ENCODE data around the gene CERS6. TPM values are rescaled to one million over a fixed set of nuclear protein-coding genes. Genes with fewer than 3 reads are reported as not detected.

CERS6 gene
- polyA plus RNA-seq, 4 donors: 6.8 to 55.4 (median 21.9) TPM

DNA sequence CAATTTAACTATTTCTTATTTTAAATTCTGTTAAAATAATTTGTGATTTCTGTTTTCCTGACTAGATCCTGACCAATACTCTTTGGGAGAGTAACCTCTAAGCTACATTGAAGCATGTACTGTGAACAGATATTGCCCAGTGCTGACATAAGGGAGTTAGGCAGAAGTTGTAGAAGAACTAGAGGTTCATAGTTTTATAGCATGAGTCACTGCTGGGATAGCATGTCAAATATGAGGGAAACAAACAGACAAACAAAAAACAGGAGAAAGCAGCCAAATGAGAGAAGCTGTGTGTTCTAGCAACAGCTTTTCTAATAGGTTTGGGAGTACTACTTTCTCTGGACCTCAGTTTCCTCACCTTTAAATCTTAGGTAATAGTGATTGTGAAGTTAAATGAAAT is 72.4 kb downstream of the CERS6 start:
- Histone ChIP-seq H3K4me1 (ENCODE audit: control insufficient read depth in 3 of 3, insufficient read depth in 2 of 3, low read depth in 1 of 3, low read length in 2 of 3) (peaks cover 2 to 11% (median 5%) of the 10 kb centered on the region in 3 donors), H3K9me3 (ENCODE audit: control insufficient read depth in 2 of 2, insufficient read depth in 1 of 2, low read depth in 1 of 2, low read length in 1 of 2) (peaks cover 0 to 2% of the 10 kb centered on the region in 2 donors), H3K36me3 (ENCODE audit: control insufficient read depth in 3 of 3, insufficient read depth in 2 of 3, low read depth in 1 of 3, low read length in 3 of 3) (peaks cover 0 to 3% (median 0%) of the 10 kb centered on the region in 3 donors), H3K27me3 (ENCODE audit: control insufficient read depth in 3 of 3, insufficient read depth in 3 of 3, low read length in 3 of 3) (no peaks in the 10 kb centered on the region), H3K4me3 (ENCODE audit: low read depth in 1 of 3, low read length in 3 of 3) (no peak overlapping the region), H3K27ac (ENCODE audit: low read depth in 1 of 3, low read length in 2 of 3) (no peak overlapping the region)
- no peak for FAIRE-seq
- no peak for DNase-seq

GRCh38 chr2:168529054-168529833 is 73.2 kb downstream of the CERS6 start:
- Histone ChIP-seq H3K27ac (ENCODE audit: low read depth in 1 of 3, low read length in 2 of 3) (no peak overlapping the region), H3K9me3 (ENCODE audit: control insufficient read depth in 2 of 2, insufficient read depth in 1 of 2, low read depth in 1 of 2, low read length in 1 of 2) (peaks cover 0 to 2% of the 10 kb centered on the region in 2 donors), H3K4me1 (ENCODE audit: control insufficient read depth in 3 of 3, insufficient read depth in 2 of 3, low read depth in 1 of 3, low read length in 2 of 3) (peaks cover 0 to 11% (median 5%) of the 10 kb centered on the region in 3 donors), H3K4me3 (ENCODE audit: low read depth in 1 of 3, low read length in 3 of 3) (no peak overlapping the region), H3K36me3 (ENCODE audit: control insufficient read depth in 3 of 3, insufficient read depth in 2 of 3, low read depth in 1 of 3, low read length in 3 of 3) (peaks cover 0 to 3% (median 0%) of the 10 kb centered on the region in 3 donors), H3K27me3 (ENCODE audit: control insufficient read depth in 3 of 3, insufficient read depth in 3 of 3, low read length in 3 of 3) (no peaks in the 10 kb centered on the region)
- no peak for FAIRE-seq
- no peak for DNase-seq
- WGBS, 3 donors: 77 to 88% (median 80%) methylated on average over 2 of the region's 2 CpGs

DNA sequence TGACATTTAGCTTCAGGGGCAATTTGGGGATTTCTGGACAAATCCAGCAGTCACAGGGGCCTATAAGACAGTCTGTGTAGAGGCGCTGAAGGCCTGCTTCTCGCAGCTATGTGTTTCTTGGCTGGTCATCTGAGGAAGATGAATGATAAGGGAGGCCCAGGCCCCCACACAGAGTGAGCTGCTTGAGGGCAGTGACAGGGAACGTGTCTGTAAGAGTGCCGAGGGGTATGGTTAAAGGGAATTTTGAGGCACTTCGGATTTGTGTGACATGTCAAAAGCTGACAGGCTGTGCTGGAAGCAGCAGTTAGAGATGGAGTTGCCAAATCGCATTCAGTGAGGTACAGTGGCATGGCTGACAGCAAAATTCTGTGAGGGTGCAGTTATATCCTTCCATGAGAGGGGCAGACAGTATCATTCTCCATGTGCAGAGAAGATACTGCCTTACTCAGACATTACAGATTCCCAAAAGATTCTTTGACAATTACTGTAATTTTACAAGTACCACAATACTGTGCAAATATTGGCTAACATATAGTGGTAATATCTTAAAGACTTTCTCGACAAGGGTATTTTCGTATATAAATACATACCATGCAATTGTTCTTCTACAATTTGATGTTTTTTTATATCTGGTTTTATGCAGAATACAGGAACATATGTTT is 74.0 kb downstream of the CERS6 start:
- FAIRE-seq: no peak
- WGBS, 3 donors: 51 to 76% (median 62%) methylated on average over 8 of the region's 8 CpGs

GRCh38 chr2:168530982-168531622 is 75.0 kb downstream of the CERS6 start:
- Histone ChIP-seq H3K9me3 (ENCODE audit: control insufficient read depth in 2 of 2, insufficient read depth in 1 of 2, low read depth in 1 of 2, low read length in 1 of 2) (peaks cover 0 to 13% of the 10 kb centered on the region in 2 donors), H3K36me3 (ENCODE audit: control insufficient read depth in 3 of 3, insufficient read depth in 2 of 3, low read depth in 1 of 3, low read length in 3 of 3) (peaks cover 0 to 15% (median 0%) of the 10 kb centered on the region in 3 donors), H3K4me1 (ENCODE audit: control insufficient read depth in 3 of 3, insufficient read depth in 2 of 3, low read depth in 1 of 3, low read length in 2 of 3) (peaks cover 0 to 6% (median 0%) of the 10 kb centered on the region in 3 donors), H3K4me3 (ENCODE audit: low read depth in 1 of 3, low read length in 3 of 3) (no peak overlapping the region), H3K27me3 (ENCODE audit: control insufficient read depth in 3 of 3, insufficient read depth in 3 of 3, low read length in 3 of 3) (no peaks in the 10 kb centered on the region), H3K27ac (ENCODE audit: low read depth in 1 of 3, low read length in 2 of 3) (no peak overlapping the region)
- FAIRE-seq: no peak
- no peak for DNase-seq
- WGBS, 3 donors: 71 to 85% (median 82%) methylated on average over 4 of the region's 4 CpGs

More for the DNA sequence above, 74.0 kb downstream of the CERS6 start:
- Histone ChIP-seq H3K9me3 (ENCODE audit: control insufficient read depth in 2 of 2, insufficient read depth in 1 of 2, low read depth in 1 of 2, low read length in 1 of 2) (peaks cover 0 to 9% of the 10 kb centered on the region in 2 donors), H3K36me3 (ENCODE audit: control insufficient read depth in 3 of 3, insufficient read depth in 2 of 3, low read depth in 1 of 3, low read length in 3 of 3) (peaks cover 0 to 10% (median 0%) of the 10 kb centered on the region in 3 donors), H3K4me1 (ENCODE audit: control insufficient read depth in 3 of 3, insufficient read depth in 2 of 3, low read depth in 1 of 3, low read length in 2 of 3) (peaks cover 0 to 9% (median 2%) of the 10 kb centered on the region in 3 donors), H3K27ac (ENCODE audit: low read depth in 1 of 3, low read length in 2 of 3) (no peak overlapping the region), H3K27me3 (ENCODE audit: control insufficient read depth in 3 of 3, insufficient read depth in 3 of 3, low read length in 3 of 3) (no peaks in the 10 kb centered on the region), H3K4me3 (ENCODE audit: low read depth in 1 of 3, low read length in 3 of 3) (no peak overlapping the region)
- DNase-seq: no peak

- FAIRE-seq (no peak), DNase-seq (no peak)
- Histone ChIP-seq H3K4me3 (ENCODE audit: low read depth in 1 of 3, low read length in 3 of 3) (no peak overlapping the region), H3K27me3 (ENCODE audit: control insufficient read depth in 3 of 3, insufficient read depth in 3 of 3, low read length in 3 of 3) (no peaks in the 10 kb centered on the region), H3K27ac (ENCODE audit: low read depth in 1 of 3, low read length in 2 of 3) (no peak overlapping the region), H3K4me1 (ENCODE audit: control insufficient read depth in 3 of 3, insufficient read depth in 2 of 3, low read depth in 1 of 3, low read length in 2 of 3) (peaks cover 0 to 1% (median 0%) of the 10 kb centered on the region in 3 donors), H3K36me3 (ENCODE audit: control insufficient read depth in 3 of 3, insufficient read depth in 2 of 3, low read depth in 1 of 3, low read length in 3 of 3) (peaks cover 0 to 12% (median 0%) of the 10 kb centered on the region in 3 donors), H3K9me3 (ENCODE audit: control insufficient read depth in 2 of 2, insufficient read depth in 1 of 2, low read depth in 1 of 2, low read length in 1 of 2) (peaks cover 0 to 18% of the 10 kb centered on the region in 2 donors)
- WGBS, 3 donors: 94 to 99% (median 96%) methylated on average over 7 of the region's 7 CpGs
These were observed 78.9 kb downstream of the CERS6 start for GRCh38 chr2:168534926-168535325.

DNA sequence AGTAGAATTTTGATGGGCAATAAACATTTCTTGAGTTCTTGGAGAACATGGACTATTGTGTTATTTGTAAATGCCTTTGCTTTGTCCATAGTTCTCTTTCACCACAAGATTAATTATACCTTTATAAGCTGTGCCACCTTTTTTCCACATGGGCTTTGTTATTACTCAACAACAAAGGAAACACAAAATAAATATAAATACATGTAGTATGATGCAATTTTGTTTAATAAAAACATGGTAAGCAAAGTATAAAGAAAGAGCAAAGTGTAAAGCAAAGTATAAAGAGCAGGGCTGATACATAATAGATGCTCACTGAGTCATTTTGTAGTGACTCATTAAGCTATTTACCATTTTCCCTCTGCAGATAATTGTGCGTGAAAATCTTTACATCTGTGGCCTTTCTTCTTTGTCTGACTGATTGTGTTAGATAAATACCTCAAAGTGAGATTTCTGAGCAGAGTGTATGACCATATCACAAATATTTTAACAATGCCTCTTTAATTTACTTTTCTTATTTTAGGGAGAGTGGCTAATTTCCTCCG is 80.9 kb downstream of the CERS6 start:
- peaks cover 0 to 15% (median 2%) of the 10 kb centered on the region in 3 donors for H3K36me3 ChIP-seq (ENCODE audit: control insufficient read depth in 3 of 3, insufficient read depth in 2 of 3, low read depth in 1 of 3, low read length in 3 of 3)
- H3K27me3 ChIP-seq (ENCODE audit: control insufficient read depth in 3 of 3, insufficient read depth in 3 of 3, low read length in 3 of 3): no peaks in the 10 kb centered on the region
- no peak for DNase-seq
- H3K9me3 ChIP-seq (ENCODE audit: control insufficient read depth in 2 of 2, insufficient read depth in 1 of 2, low read depth in 1 of 2, low read length in 1 of 2): peaks cover 0 to 25% of the 10 kb centered on the region in 2 donors
- no peak for FAIRE-seq
- H3K4me3 ChIP-seq (ENCODE audit: low read depth in 1 of 3, low read length in 3 of 3): no peak overlapping the region
- H3K4me1 ChIP-seq (ENCODE audit: control insufficient read depth in 3 of 3, insufficient read depth in 2 of 3, low read depth in 1 of 3, low read length in 2 of 3): peaks cover 0 to 3% (median 0%) of the 10 kb centered on the region in 3 donors
- 50 to 71% (median 64%) methylated on average over 2 of the region's 2 CpGs for WGBS, 3 donors
- H3K27ac ChIP-seq (ENCODE audit: low read depth in 1 of 3, low read length in 2 of 3): no peak overlapping the region

- peaks cover 0 to 3% (median 0%) of the 10 kb centered on the region in 3 donors for H3K4me1 ChIP-seq (ENCODE audit: control insufficient read depth in 3 of 3, insufficient read depth in 2 of 3, low read depth in 1 of 3, low read length in 2 of 3)
- H3K9me3 ChIP-seq (ENCODE audit: control insufficient read depth in 2 of 2, insufficient read depth in 1 of 2, low read depth in 1 of 2, low read length in 1 of 2): peaks cover 0 to 25% of the 10 kb centered on the region in 2 donors
- H3K27ac ChIP-seq (ENCODE audit: low read depth in 1 of 3, low read length in 2 of 3): no peak overlapping the region
- no peaks in the 10 kb centered on the region for H3K27me3 ChIP-seq (ENCODE audit: control insufficient read depth in 3 of 3, insufficient read depth in 3 of 3, low read length in 3 of 3)
- FAIRE-seq (no peak), DNase-seq (no peak)
- H3K4me3 ChIP-seq (ENCODE audit: low read depth in 1 of 3, low read length in 3 of 3): no peak overlapping the region
- WGBS, 3 donors: 96 to 100% (median 99%) methylated on average over 1 of the region's 1 CpG
- peaks cover 0 to 15% (median 2%) of the 10 kb centered on the region in 3 donors for H3K36me3 ChIP-seq (ENCODE audit: control insufficient read depth in 3 of 3, insufficient read depth in 2 of 3, low read depth in 1 of 3, low read length in 3 of 3)
These were observed 82.1 kb downstream of the CERS6 start for GRCh38 chr2:168538133-168538532.

DNA sequence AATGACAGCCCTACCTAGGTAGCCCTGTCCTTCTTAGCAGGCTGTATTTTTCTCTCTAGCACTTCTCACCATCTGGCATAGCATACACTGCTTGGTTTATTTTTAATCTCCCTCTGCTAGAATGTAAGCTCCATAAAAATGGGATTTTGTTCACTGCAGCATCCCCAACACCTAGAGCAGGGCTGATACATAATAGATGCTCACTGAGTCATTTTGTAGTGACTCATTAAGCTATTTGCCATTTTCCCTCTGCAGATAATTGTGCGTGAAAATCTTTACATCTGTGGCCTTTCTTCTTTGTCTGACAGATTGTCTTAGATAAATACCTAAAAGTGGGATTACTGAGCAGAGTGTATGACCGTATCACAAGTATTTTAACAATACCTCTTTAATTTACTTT is 82.5 kb downstream of the CERS6 start:
- Histone ChIP-seq H3K36me3 (ENCODE audit: control insufficient read depth in 3 of 3, insufficient read depth in 2 of 3, low read depth in 1 of 3, low read length in 3 of 3) (peaks cover 0 to 15% (median 2%) of the 10 kb centered on the region in 3 donors), H3K9me3 (ENCODE audit: control insufficient read depth in 2 of 2, insufficient read depth in 1 of 2, low read depth in 1 of 2, low read length in 1 of 2) (peaks cover 0 to 24% of the 10 kb centered on the region in 2 donors), H3K27ac (ENCODE audit: low read depth in 1 of 3, low read length in 2 of 3) (no peak overlapping the region), H3K4me3 (ENCODE audit: low read depth in 1 of 3, low read length in 3 of 3) (no peak overlapping the region), H3K27me3 (ENCODE audit: control insufficient read depth in 3 of 3, insufficient read depth in 3 of 3, low read length in 3 of 3) (no peaks in the 10 kb centered on the region), H3K4me1 (ENCODE audit: control insufficient read depth in 3 of 3, insufficient read depth in 2 of 3, low read depth in 1 of 3, low read length in 2 of 3) (peaks cover 0 to 3% (median 0%) of the 10 kb centered on the region in 3 donors)
- DNase-seq (no peak), FAIRE-seq (no peak)
- 77 to 88% (median 86%) methylated on average over 2 of the region's 2 CpGs for WGBS, 3 donors
